HG03025 (cell line): Measurements from ENCODE around the gene FAM53B.

Experiments
- ATAC-seq: cut with Tn5 transposase; IDR thresholded peaks from one replicate; pipeline ENCODE4 v1.9.1; 2021; ENCODE audit warnings: mild to moderate bottlenecking, moderate library complexity; ENCODE audit not compliant: unreplicated experiment, low FRiP score

The FAM53B gene

DNA sequence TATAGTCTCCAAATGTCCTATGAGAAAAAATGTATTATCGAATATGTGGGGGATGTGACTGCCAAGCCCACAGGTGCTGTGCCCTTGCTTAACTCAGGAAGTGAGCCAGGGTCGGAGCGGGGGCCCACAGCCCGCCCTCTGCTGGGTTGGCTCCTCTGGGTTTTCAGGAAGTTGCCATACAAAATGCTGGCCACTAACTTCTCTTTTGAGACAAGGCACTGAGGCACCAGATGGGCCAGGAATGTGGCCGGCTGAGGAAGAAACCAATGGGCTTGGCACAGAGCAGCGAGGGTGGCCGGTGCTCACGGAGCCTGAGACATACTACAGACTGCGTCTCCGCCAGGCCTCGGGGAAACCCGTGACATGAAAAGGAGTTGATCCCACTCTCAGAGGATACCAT is 58.9 kb downstream of the FAM53B start:
- no peak for ATAC-seq

DNA sequence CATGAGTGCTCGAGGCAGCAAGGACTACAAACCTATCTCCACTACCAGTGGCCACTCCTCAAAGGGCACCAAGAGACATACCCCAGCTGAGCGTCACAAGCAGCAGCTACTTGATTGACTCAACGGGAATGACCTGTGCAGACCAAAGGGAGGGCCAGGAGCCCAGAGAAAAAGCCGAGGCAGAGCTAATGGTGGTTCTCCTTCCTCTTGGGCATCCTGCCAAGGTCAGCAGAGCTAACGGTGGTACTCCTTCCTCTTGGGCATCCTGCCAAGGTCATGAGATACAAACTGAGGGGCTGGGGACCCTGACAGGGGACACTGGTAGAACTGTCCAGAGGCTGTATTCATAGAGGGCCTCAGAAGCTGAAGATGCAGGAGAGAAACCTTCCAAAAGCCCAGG is 60.4 kb downstream of the FAM53B start:
- ATAC-seq = no peak

DNA sequence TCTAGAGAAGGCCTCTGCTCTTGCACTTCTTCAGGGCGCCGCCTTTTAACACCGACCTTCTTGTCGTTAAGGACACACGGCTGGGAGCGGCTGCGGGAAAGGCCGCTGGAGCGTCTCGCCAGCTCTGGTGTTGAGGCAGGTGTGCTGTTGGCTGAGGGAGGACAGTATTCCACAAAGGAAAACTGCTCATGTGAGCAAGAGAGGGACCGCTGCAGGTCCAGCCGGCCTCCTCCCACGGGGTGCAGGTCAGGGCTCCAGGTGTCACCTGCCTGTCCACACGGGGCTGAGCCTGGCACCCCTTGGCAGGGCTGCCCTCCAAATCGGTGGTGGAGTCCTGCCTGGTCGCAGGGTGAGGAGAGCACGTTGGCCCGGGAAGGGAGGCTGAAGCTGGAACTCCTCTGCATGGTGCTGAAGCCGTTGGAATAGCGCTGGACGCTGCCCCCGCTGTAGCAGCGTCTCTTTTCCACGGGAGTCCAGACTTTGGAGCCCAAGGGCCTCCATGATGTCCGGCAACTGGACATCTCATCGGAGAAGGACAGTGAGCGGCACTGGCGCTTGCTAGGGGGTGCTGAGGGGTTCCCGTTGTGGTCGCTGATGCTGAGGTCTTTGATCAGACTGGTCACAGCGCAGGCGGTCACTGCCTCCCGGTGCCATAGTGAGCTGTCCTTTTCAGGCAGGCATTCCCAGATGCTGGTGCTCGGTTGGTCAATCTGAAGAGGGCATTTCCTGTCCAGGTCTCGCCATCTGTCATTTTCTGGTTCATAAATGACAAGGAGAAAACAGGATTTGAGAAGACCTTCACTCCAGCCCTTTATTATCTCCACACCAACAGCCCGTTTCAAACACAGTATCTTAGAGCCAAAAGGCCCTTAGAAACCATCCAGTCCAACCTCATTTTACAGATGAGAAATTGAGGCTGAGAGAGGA is 62.3 kb downstream of the FAM53B start:
- no peak for ATAC-seq

DNA sequence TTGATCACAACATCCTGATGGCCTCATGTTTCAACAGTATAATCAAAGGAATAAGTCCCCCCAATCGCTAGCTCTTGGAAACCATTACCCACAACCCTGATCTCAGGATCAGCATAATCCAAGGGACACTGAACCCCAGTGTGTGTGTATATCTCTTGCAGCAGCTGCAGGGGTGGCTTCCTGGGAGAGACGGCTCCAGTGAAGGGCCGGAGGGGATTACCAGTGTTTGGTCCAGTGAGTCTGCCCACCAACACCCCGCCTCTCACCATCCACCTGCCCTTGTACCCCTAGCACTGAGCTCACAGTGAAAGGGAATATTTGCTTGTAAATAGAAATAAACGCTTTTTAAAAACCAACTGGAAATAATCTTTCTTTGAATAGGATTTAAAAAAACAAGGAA is 63.1 kb downstream of the FAM53B start:
- ATAC-seq = no peak

DNA sequence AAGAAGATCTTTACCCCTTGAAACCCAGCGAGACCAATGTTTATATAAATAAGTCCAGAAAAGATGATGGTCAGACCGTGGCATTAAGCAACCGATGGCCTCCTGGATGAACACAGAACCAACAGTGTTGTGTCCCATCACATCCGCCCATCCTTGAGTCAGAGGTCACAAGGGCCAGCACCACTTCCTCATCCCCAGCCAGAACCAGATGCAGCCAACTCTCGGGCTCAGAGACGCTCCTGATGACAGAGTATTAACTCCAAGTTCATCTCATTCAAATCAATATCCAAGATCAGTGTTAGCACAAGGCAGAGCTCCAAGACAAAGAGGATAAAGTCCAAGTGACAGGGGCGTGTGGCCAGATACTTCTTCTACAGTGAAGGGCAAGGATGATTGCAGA is 63.5 kb downstream of the FAM53B start:
- ATAC-seq = no peak

DNA sequence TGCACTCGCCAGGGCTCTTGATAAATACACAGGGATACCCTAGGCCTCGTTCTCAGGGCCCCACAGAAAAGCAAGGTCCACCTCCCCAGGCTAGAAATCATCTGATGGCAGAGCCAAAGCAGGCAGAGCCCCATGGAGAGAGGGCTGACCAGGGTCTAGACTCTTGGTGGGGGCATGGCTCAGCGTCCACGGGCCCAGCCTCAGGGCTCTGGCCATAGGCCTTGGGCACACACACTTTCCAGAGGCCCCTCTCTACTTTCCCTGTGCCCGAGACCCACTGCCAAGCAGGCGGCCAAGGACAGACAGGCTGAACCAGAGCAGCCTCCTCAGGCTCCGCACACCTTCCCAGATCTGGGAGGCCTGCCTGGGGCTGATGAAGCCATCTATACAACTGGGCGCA is 64.8 kb downstream of the FAM53B start:
- no peak for ATAC-seq

DNA sequence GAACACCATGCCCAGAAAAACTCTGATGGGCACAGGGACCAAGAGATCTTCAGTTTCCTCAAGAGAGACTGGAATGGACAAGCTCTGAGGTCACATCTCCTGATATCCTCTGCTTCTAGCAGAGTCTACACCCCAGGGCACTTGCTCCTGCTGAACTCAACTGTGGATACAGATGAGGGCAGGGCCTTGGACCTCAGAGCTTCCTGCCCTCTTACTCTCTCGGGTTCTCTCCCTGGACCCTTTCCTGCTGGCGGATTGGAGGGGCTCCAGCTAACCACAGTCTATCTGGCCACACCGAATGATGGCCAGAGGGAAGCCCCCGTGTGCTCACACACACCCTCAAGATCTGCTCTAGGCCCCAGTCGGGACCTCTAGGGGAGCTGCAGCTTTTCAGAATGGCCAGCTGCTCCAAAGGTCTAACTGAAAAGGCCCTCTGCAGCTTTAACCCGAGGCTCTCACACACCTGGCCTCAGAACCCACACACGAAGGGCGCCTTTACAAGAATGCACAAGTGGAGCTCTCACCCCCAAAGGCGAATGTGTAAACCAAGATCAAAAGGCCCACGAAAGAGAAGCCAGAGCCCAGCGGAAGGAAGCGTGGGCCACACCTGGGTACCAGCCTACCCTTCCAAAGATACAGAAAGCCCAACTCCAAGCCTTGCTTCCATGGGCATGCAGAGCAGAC is 65.5 kb downstream of the FAM53B start:
- no peak for ATAC-seq

DNA sequence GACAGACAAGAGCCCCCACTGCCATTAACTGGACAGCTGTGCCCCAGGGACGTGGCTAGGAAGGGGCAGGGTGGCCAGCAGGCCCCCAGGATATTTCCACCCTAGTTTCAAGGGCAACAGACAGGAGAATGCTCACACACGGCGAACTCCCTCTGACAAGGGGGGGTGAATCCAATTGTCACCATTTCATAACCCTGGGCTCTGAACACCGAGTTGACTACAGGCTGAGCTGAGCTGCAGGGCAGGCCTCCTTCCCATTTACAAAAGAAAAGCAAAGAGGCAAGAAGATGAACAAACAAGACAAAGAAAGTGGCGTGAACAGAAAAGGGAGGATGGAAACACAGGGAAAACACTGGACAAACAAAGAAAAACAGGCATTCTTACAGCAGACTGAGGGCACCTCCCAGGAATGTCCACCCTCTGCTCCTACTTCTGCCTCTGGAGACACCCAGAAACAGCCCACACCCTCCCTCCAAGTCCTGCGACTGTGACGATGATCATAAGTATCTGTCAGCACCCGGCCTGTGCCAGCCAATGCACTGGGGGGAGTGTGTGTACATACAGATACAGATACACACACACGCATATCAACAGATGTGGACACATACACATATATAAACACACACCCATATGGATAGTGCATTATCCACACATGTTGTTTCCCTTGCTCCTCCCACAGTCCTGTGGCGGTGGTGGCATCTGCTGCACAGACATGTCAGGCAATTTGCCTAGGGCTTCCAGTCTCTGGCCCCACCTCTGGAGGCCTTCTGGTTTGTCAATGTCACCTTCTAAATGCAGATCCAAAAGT is 66.2 kb downstream of the FAM53B start:
- no peak for ATAC-seq

DNA sequence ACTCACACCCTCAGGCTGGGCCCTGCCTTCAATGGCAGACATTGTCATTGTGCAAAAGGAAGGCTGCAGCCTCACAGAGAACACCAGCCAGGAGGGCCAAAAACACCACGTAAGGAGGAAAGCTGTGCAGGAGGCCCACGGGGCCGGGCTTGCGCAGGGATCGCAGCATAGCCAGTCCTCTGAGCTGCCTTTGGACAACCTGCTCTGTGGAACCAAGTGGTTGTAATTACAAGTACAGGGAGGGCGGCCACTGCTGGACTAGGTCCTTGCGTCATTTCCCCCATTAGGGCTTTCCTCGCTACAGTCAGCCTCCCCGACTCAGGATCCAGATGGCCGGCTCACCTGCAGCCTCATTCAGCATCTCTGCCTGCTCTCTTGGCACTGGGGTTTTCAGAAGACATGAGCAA is 66.9 kb downstream of the FAM53B start:
- no peak for ATAC-seq

DNA sequence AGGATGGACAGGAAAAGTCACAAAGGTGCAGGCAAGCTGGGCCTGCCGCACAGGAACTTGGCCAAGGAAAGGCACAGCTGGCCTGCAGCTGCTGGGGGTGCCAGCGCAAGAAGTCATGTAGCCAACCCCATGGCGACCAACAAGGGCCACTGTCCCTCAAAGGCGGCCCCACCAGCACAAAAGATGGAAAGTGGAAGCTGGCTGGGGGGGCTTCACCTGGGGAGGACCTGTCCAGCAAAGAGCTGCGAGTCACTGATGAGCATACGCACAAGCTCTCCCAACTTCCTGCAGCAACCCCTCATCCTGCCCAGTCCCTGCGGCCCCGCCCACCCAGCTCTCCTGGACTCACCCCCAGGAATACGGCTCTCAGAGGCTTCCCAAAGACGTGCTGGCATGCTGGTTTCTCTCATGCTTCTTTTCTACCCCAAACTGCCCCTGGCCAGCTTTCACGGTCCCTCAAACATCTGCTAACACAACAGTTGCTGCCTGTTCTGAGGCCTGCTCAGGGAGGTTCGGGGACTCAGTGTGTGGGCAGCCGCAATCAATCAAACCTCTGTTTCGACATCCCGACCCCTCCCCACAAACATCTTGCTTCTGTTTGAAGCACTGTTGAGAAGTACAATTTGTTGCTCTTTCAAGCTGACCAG is 67.6 kb downstream of the FAM53B start:
- no peak for ATAC-seq

DNA sequence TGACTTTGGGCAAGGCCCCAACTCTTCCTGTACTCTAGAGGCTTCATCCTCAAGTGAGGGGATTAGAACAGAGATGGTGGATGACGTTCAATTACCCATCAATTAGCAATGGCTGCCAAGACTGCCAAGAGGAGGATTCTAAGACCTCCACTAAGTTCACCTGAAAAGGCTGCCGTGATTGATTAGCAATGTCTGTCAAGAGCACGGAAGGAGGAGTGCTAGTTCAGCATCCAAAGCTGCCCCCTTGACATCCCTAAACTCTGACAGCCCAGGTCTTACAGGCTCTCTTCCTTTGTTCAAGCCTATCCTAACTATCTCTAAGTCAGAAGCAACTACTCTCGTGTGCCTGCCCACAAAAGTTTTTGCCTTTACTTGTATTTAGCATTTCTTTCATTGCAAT is 68.4 kb downstream of the FAM53B start:
- ATAC-seq = no peak

DNA sequence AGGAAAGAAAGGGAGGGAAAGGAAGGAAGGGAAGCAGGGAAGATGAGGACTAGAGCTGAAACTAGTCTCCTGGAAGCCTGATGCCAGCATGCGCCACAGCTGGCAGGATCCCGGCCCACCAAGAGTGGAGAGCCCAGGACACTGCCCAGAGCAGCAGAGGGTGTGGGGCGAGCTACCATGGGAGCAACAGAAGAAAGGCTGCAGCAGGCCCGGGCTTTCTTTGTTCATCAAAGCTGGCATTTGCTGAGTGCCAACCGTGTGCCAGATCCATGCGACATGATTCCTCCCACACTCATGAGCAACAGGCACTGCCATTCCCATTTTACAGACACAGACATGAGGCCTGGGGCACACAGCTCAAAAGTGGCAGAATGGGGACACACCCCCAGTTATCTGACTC is 68.9 kb downstream of the FAM53B start:
- no peak for ATAC-seq

DNA sequence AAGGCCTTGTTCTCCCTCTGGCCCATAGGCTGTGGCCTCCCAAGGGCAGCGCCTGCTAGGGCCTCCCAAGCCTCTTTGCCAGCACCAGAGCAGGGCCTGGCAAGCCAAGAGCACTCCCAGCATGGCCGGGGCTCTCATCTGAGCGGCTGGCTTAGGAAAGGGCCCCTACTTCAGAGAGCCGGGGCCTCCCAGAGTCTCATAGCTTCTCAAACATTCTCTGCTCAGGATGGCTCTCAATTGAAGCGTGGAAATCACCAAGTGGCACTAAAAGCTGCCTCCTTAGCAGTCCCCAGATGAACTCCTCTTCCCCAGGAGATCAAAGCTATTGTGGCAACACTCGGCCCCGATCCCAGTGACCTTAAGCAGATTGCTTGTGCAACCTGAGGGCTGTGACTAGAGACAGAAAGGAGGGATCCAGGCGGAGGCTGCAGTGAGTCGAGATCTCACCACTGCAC is 69.4 kb downstream of the FAM53B start:
- ATAC-seq = no peak

DNA sequence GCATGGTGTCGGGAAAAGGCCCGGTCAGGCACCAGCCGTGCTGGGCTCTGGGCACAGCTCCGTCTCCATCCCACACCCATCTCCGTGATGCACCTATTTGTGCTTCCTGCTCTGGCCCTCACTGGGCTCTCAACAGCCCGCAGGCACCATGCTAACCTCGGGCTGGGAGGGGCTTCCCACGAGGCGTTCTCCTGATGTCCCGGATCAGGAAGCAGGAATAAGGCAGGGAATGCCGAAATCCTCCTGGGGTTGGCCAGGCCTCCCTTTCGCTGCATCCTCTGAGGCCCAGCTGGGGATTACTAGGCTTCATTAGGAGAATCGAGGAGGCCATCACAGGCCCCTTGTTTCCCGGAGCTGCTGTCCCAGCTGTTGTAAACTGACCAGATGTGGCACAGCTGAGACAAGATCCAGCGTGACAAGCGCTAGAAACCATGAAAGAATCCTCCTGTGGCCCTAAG is 72.0 kb downstream of the FAM53B start:
- ATAC-seq = no peak

DNA sequence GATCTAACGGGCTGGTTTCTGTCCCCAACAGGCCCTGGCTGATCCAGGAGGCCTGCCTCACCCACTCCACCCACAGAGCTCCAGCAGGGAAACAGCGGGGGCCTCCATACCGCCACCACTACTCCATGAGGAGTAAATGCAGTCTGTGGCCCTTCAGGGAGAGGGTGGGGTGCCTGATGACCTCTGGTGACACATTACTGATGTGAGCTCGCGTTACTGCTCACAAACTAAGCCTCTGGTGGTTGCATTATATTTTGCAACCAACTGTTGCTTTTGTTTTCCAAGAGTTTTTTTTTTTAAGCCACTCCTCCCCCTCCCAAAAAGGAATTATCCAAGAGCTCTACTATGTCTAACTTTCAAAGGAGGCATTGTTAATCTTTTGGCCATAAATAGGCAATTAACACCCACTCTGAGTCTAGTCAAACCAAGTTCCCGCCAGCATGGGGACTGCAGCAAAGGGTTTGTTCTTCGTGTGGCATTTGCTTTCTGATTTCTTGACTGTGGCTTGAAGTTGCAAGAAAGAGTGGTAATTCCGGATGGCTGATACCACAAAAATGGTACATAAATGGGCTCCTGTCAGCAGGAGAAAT is 72.6 kb downstream of the FAM53B start:
- ATAC-seq = no peak

DNA sequence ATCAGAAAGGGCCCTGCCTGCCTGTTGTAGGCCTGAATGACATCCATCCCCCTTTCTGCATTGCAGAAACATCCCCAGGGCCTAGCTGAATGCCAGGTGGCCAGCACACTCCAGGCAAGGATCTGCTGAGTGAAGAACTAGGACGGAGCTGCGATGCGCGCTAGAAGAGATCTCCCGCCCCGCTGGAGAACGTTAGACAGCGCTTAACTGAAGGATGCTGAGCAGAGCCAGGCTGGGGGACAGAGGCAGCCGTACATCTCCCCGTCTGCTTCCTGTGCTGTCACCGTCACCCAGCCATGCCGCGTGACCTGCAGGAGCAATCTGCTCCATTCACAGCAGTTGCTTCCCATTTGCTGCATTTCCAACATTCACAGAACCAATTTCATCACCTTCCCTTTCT is 73.3 kb downstream of the FAM53B start:
- no peak for ATAC-seq

DNA sequence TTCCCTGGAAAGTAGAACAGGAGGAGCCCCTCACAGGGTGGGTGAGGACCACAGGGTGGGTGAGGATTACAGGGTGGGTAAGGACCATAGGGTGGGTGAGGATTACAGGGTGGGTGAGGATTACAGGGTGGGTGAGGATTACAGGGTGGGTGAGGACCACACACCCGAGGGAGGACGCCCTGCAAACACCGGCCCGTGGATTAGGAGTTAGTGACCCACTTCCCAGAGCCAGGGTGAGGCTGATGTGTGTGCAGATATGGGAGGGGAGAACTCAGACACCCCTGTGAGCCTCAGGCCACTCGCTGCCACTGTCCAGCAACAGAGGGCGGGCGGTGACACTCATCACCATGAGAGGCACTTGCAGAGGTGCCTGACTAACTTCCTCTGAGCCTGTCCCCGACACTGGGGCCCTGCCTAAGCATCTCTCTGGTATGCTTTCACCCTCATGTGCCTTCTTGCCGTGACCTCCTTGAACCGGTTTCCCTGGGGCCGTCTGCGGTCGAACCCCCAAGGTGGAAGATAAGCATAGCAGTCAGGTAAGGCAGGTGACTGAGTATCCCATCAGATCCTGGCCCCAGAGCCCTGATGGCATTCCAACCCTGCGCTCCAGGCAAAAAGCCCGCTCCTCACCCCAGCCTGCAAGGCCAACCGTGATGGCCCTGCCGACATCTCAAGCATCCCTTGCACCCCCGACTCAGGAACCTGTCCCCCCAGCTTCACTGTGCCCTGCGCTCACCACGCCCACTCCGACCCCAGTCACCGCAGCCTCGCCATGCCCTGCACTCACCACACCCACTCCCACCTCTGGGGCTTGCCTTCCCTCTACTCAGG is 74.1 kb downstream of the FAM53B start:
- ATAC-seq = no peak

DNA sequence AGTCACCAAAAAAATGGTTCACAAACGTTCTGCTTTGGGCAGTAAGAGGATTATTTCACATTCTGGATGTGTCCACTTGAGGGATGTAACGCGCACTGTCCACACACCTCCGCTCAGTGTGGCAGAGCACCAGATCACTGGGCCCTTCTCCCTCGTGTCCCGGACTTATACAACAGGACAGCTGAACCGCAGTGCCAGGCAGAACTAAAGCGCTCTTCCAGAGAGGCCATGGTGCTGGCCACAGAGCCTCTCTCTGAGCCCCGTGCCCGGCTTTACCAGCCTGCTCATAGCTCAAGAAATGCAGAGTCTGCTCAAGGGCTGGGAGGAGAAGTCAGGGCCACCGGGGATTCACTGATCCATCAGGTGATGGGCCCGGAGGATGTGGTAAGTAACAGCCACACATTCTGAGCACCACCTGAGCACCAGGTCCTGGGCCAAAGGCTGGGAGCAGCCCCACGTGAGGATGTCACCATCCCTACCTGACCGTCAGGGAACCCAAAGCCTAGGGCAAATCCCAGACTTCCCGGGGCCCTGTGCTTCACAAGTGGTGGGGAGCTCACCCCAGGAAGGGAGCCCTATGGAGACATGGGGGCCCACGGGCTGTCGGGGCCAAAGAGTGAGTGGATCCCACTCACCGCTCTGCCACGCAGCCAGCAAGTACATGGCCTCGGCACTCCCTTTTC is 74.9 kb downstream of the FAM53B start:
- no peak for ATAC-seq
